PC-9 (cell line): ENCODE results near the gene PDE11A. TPM values are rescaled to one million over a fixed set of nuclear protein-coding genes. Genes with fewer than 3 reads are reported as not detected.
"Not testable (repeated sequence)": the region's sequence is repeated elsewhere in the genome, so short reads cannot be mapped to it uniquely, and the experiment has no call there.

Source experiments
- BruUV-seq: library from RNA; stranded (reverse); fragments of 400-500 nt; replicated peaks from 2 replicates; lab custom pipeline; 2021; lab: Mats Ljungman, UMichigan
- CTCF ChIA-PET: fragments of 300-600 bp; sonication (Branson Sonifier 250); formaldehyde crosslinking; loops from one replicate; lab custom pipeline; 2022; ENCODE audit warnings: antibody characterized with exemption; lab: Charles Lee
- POLR2A ChIA-PET: fragments of 300-600 bp; sonication (Branson Sonifier 250); formaldehyde crosslinking; loops from one replicate; lab custom pipeline; 2022; ENCODE audit warnings: antibody characterized with exemption; ENCODE audit not compliant: unreplicated experiment; lab: Charles Lee
- DNase-seq, 2 experiments: peaks; one replicate each; pipeline versions ENCODE4 v3.0.0 to v3.0.0-alpha.2; 2015 to 2022; ENCODE audit warnings: mixed read lengths in 1 of 2
- H2AFZ ChIP-seq: fragments of 200-600 bp; sonication (generic); 2 replicates; pipeline ENCODE4 v1.8.1; 2017; ENCODE audit warnings: antibody characterized with exemption
- H3F3A ChIP-seq: fragments of 200-600 bp; sonication (generic); 2 replicates; pipeline ENCODE4 v1.8.1; 2017; ENCODE audit warnings: antibody characterized with exemption, mild to moderate bottlenecking, low read depth; ENCODE audit not compliant: insufficient read depth
- H3K27ac ChIP-seq: fragments of 200-600 bp; sonication (generic); 2 replicates; pipeline ENCODE4 v1.6.1; 2016; ENCODE audit warnings: mixed run types
- H3K27me3 ChIP-seq: fragments of 200-600 bp; sonication (generic); 2 replicates; pipeline ENCODE4 v1.6.1; 2016; ENCODE audit warnings: low read depth, mixed run types; ENCODE audit not compliant: insufficient read depth
- H3K36me3 ChIP-seq: fragments of 200-600 bp; sonication (generic); 2 replicates; pipeline ENCODE4 v1.6.1; 2016; ENCODE audit warnings: low read depth, mixed run types
- H3K4me1 ChIP-seq: fragments of 200-600 bp; sonication (generic); replicated peaks from 2 replicates; pipeline ENCODE4 v1.6.1; 2016; ENCODE audit warnings: mixed run types; ENCODE audit not compliant: insufficient read depth
- H3K4me2 ChIP-seq: fragments of 200-600 bp; sonication (generic); 2 replicates; pipeline ENCODE4 v1.6.1; 2017; ENCODE audit warnings: mixed run types
- H3K4me3 ChIP-seq: fragments of 200-600 bp; sonication (generic); 2 replicates; pipeline ENCODE4 v1.6.1; 2016; ENCODE audit warnings: mixed run types
- H3K79me2 ChIP-seq: fragments of 200-600 bp; sonication (generic); 2 replicates; pipeline ENCODE4 v1.6.1; 2017; ENCODE audit warnings: low read depth, mixed run types
- H3K9me2 ChIP-seq: fragments of 200-600 bp; sonication (generic); 2 replicates; pipeline ENCODE4 v1.8.1; 2017; ENCODE audit warnings: mild to moderate bottlenecking; ENCODE audit not compliant: insufficient read depth
- H3K9me3 ChIP-seq: fragments of 200-600 bp; sonication (generic); 2 replicates; pipeline ENCODE4 v1.8.1; 2016; ENCODE audit warnings: low read depth; ENCODE audit not compliant: insufficient read depth
- H4K20me1 ChIP-seq: fragments of 200-600 bp; sonication (generic); 2 replicates; pipeline ENCODE4 v1.8.1; 2017; ENCODE audit not compliant: insufficient read depth
- EZH2 ChIP-seq: fragments of 200-600 bp; sonication (generic); IDR thresholded peaks from 2 replicates; pipeline ENCODE4 v1.8.0; 2017; ENCODE audit warnings: antibody characterized with exemption, low read depth
- intact Hi-C: fragments of 100-400 bp; cut with micrococcal nuclease; formaldehyde crosslinking; loops from one replicate; pipeline ENCODE4 v1.10.0; 2022; ENCODE audit not compliant: unreplicated experiment
- total RNA-seq: library from RNA; stranded (reverse); gene quantifications from 2 replicates; pipeline ENCODE4 v1.2.3, GENCODE V29; 2021
- TF ChIP-seq, protein P1 (sequence below): fragments of 200-600 bp; sonication (generic); conservative IDR thresholded peaks from 2 replicates; pipeline ENCODE4 v1.6.1; 2017; ENCODE audit warnings: mixed run types, antibody characterized with exemption, mild to moderate bottlenecking, moderate library complexity

The PDE11A gene
- total RNA-seq, 1 experiment from 2014 or later, result 1.4 TPM

DNA sequence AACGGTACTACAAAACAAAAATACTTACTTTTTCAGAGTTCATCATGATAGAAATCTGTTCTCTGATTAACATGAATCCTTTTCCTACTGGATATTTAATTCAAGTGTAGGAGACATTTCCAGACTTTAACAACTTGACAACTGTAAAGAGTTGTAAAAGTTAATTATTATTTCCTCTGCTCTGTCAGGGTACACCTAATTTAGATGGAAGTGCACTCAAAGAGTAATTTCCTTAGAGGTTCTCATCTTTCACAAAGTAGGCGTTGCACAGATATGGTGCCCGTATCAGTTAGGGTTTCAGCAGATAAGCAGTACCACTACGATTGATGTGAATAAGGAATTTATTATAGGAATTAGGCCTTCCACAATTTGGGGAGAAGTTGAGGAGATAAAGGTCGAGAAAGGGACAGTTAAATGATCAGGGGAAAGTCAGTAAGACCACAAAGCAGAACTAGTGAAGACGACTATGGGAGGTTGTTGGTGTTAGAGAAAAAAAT, 16.2 kb upstream of the PDE11A start:
- no peak overlapping the region for H3K27ac ChIP-seq
- H3K9me3 ChIP-seq, result no peaks in the 10 kb centered on the region
- no peaks in the 10 kb centered on the region for H4K20me1 ChIP-seq
- BruUV-seq, result no TSS peak
- intact Hi-C loops, result no loop called here
- no peaks in the 10 kb centered on the region for H3K36me3 ChIP-seq
- no peaks in the 10 kb centered on the region for H3K27me3 ChIP-seq
- no peaks in the 10 kb centered on the region for H3F3A ChIP-seq
- no peaks in the 10 kb centered on the region for H3K4me1 ChIP-seq
- POLR2A ChIA-PET, result no interaction called here
- peaks cover 4% of the 10 kb centered on the region; the same call in 1 of the 2 replicates for H3K9me2 ChIP-seq
- CTCF ChIA-PET, result no interaction called here
- DNase-seq, result no peak
- no peaks in the 10 kb centered on the region for H3K79me2 ChIP-seq
- no peak for TF ChIP-seq EZH2
- TF ChIP-seq, protein P1, sequence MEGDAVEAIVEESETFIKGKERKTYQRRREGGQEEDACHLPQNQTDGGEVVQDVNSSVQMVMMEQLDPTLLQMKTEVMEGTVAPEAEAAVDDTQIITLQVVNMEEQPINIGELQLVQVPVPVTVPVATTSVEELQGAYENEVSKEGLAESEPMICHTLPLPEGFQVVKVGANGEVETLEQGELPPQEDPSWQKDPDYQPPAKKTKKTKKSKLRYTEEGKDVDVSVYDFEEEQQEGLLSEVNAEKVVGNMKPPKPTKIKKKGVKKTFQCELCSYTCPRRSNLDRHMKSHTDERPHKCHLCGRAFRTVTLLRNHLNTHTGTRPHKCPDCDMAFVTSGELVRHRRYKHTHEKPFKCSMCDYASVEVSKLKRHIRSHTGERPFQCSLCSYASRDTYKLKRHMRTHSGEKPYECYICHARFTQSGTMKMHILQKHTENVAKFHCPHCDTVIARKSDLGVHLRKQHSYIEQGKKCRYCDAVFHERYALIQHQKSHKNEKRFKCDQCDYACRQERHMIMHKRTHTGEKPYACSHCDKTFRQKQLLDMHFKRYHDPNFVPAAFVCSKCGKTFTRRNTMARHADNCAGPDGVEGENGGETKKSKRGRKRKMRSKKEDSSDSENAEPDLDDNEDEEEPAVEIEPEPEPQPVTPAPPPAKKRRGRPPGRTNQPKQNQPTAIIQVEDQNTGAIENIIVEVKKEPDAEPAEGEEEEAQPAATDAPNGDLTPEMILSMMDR, result no peak
- H3K4me2 ChIP-seq, result no peak overlapping the region
- no peak overlapping the region for H2AFZ ChIP-seq
- no peak overlapping the region for H3K4me3 ChIP-seq

DNA sequence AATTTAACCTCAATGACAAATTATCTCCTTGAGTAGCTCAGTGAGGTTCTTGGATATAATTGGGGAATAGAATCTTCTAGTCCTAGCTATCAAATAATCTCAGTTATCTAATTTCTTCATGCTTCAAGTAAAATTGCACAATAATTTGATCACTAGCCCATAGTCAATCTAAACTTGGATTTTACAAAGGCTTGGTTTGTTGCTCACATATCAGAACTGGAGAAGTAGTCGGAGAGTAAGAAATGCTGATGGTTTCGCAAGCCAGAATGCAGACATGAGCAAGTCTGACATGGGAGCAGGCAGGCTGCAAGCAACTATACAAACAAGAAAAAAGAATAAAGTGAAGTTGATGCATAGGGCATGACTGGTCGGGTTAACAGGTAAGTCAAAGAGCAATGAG, 11.7 kb upstream of the PDE11A start:
- no peaks in the 10 kb centered on the region for H3K36me3 ChIP-seq
- no TSS peak for BruUV-seq
- no peaks in the 10 kb centered on the region for H4K20me1 ChIP-seq
- no peak overlapping the region for H2AFZ ChIP-seq
- TF ChIP-seq EZH2, result no peak
- TF ChIP-seq, protein P1, result no peak
- no peak overlapping the region for H3K27ac ChIP-seq
- no peak overlapping the region for H3K4me2 ChIP-seq
- no peak overlapping the region for H3K4me3 ChIP-seq
- intact Hi-C loops, result no loop called here
- ChIA-PET CTCF (no interaction called here), POLR2A (no interaction called here)
- no peak for DNase-seq
- no peaks in the 10 kb centered on the region for H3K79me2 ChIP-seq
- no peaks in the 10 kb centered on the region for H3F3A ChIP-seq
- no peaks in the 10 kb centered on the region for H3K27me3 ChIP-seq
- H3K9me2 ChIP-seq, result peaks cover 4% of the 10 kb centered on the region; the same call in 1 of the 2 replicates
- H3K4me1 ChIP-seq, result no peaks in the 10 kb centered on the region
- H3K9me3 ChIP-seq, result no peaks in the 10 kb centered on the region

DNA sequence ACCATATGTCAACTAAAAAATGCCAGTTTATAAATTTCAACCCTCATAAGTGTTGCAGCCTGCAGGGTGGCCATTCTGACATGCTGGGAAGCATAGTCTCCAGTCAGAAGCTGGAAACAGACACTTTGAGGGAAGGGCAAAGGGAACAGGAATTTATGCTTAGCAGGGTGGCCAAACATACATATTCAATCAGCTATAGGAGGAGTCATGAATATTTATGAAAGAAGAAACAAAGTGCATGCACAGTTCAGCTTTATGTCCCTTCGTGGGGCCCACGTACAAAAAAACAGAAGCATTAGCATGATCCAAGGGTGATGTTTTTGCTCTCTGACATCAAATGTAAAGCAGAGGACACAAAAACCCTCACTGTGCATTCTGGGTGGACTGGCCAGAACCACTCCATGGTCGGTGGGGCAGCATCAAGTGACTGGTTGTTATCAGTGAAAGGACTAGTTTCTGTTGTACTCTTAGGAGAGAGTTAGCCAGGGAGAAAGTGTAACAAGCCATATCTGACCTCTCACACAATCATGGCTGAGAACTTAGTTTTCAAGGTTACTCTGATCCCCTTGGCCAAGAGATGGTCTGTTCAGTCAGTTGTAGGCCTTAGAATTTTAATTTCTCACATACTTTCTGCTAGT, 9.9 kb upstream of the PDE11A start:
- BruUV-seq, result no TSS peak
- H3K36me3 ChIP-seq, result no peaks in the 10 kb centered on the region
- peaks cover 4% of the 10 kb centered on the region; the same call in 1 of the 2 replicates for H3K9me2 ChIP-seq
- H3K27ac ChIP-seq, result no peak overlapping the region
- no peak for DNase-seq
- no peak overlapping the region for H3K4me3 ChIP-seq
- ChIA-PET POLR2A (no interaction called here), CTCF (no interaction called here)
- no peak overlapping the region for H2AFZ ChIP-seq
- H3K27me3 ChIP-seq, result no peaks in the 10 kb centered on the region
- no peaks in the 10 kb centered on the region for H3K4me1 ChIP-seq
- H3K9me3 ChIP-seq, result no peaks in the 10 kb centered on the region
- no peaks in the 10 kb centered on the region for H3K79me2 ChIP-seq
- H3F3A ChIP-seq, result no peaks in the 10 kb centered on the region
- intact Hi-C loops, result no loop called here
- H4K20me1 ChIP-seq, result no peaks in the 10 kb centered on the region
- no peak for TF ChIP-seq EZH2
- TF ChIP-seq, protein P1, result no peak
- H3K4me2 ChIP-seq, result no peak overlapping the region

DNA sequence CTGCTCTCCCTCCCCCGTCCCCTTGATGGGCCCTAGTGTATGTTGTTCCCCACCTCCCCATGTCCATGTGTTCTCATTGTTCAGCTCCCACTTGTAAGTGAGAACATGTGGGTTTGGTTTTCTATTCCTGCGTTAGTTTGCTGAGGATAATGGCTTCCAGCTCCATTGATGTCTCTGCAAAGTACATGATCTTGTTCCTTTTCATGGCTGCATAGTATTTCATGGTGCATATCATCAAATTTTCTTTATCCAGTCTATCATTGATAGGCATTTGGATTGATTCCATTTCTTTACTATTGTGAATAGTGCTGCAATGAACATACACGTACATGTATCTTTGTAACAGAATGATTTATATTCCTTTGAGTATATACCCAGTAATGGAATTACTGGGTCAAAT, 6.7 kb upstream of the PDE11A start:
- H3K9me2 ChIP-seq, H3K36me3 ChIP-seq, H3F3A ChIP-seq, BruUV-seq, H3K9me3 ChIP-seq, H3K27me3 ChIP-seq, CTCF ChIA-PET, H3K27ac ChIP-seq, H4K20me1 ChIP-seq, H3K4me2 ChIP-seq, H2AFZ ChIP-seq, H3K79me2 ChIP-seq, H3K4me3 ChIP-seq, POLR2A ChIA-PET, DNase-seq: not testable (repeated sequence)
- H3K4me1 ChIP-seq, result peaks cover 11% of the 10 kb centered on the region
- intact Hi-C loops, result loop anchor here (10.0 kb wide), 2 partner anchors 116 to 1186 kb away; partner anchors contain the start of genes OSBPL6 and SESTD1
